BJ (cell line): ENCODE measurements around the gene C6. TPM values are rescaled to one million over a fixed set of nuclear protein-coding genes. Genes with fewer than 3 reads are reported as not detected.

Experiments used
- CTCF ChIA-PET: fragments of 350-600 bp; formaldehyde crosslinking; extraction: SDS; loops from one replicate; lab custom pipeline; 2021; ENCODE audit warnings: antibody characterized with exemption, inconsistent platforms; lab: Yijun Ruan, JAX
- POLR2A ChIA-PET: fragments of 300-600 bp; sonication (Branson Sonifier 250); formaldehyde crosslinking; extraction: SDS; loops from one replicate; lab custom pipeline; 2021; ENCODE audit warnings: antibody characterized with exemption; lab: Charles Lee
- DNase-seq: peaks from one replicate; pipeline ENCODE4 v3.0.0-alpha.2; 2011; ENCODE audit warnings: low read depth
- H3K27me3 ChIP-seq: 2 replicates; pipeline ENCODE4 v1.6.0; 2011; ENCODE audit warnings: low read length; ENCODE audit not compliant: control insufficient read depth, insufficient read depth
- H3K36me3 ChIP-seq: 2 replicates; pipeline ENCODE4 v1.5.1; 2011; ENCODE audit warnings: low read length; ENCODE audit not compliant: control insufficient read depth, insufficient read depth
- H3K4me3 ChIP-seq: 2 replicates; pipeline ENCODE4 v1.5.1; 2011; ENCODE audit warnings: low read depth, mild to moderate bottlenecking, control low read depth, low read length
- CTCF ChIP-seq: IDR thresholded peaks from 2 replicates; pipeline ENCODE4 v1.5.1; 2011; ENCODE audit warnings: low read depth, mild to moderate bottlenecking, control low read depth, inconsistent platforms, low read length, moderate library complexity; ENCODE audit not compliant: insufficient read depth
- polyA plus RNA-seq: library from polyadenylated mRNA; depleted of rRNA; stranded (reverse); fragments of >200 nt; gene quantifications from 2 replicates; pipeline ENCODE4 v1.2.3, GENCODE V29; 2011

The C6 gene
- polyA plus RNA-seq, 1 experiment: not detected

GRCh38 chr5:41143131-41143901 lies 70.0 kb downstream of the C6 start:
- CTCF ChIA-PET: interaction anchor here (0.6 kb wide), 1 partner anchor 75 kb away, joined by 3 read pairs; no protein-coding TSS in a partner anchor

GRCh38 chr5:41127967-41128690 lies 85.2 kb downstream of the C6 start:
- H3K27me3 ChIP-seq: no peaks in the 10 kb centered on the region
- no peaks in the 10 kb centered on the region for H3K36me3 ChIP-seq
- POLR2A ChIA-PET: no interaction called here
- no peak overlapping the region for H3K4me3 ChIP-seq
- no peak for TF ChIP-seq CTCF
- CTCF ChIA-PET: interaction anchor here (0.8 kb wide), 1 partner anchor 9 kb away, joined by 3 read pairs; no protein-coding TSS in a partner anchor
- DNase-seq: no peak

More at GRCh38 chr5:41143131-41143901, 70.0 kb downstream of the C6 start:
- POLR2A ChIA-PET: no interaction called here
- Histone ChIP-seq H3K27me3 (no peaks in the 10 kb centered on the region), H3K4me3 (no peak overlapping the region), H3K36me3 (no peaks in the 10 kb centered on the region)
- DNase-seq: no peak
- TF ChIP-seq CTCF: no peak

GRCh38 chr5:41122459-41122858 lies 90.9 kb downstream of the C6 start:
- Histone ChIP-seq H3K27me3 (no peaks in the 10 kb centered on the region), H3K36me3 (no peaks in the 10 kb centered on the region), H3K4me3 (no peak overlapping the region)
- CTCF ChIA-PET: interaction anchor here (0.7 to 1.2 kb wide), 2 partner anchors 11 to 24 kb away, joined by 3 to 4 read pairs; no protein-coding TSS in a partner anchor
- no peak for DNase-seq
- TF ChIP-seq CTCF: no peak
- POLR2A ChIA-PET: no interaction called here

GRCh38 chr5:41120600-41120999 lies 92.7 kb downstream of the C6 start:
- DNase-seq: no peak
- H3K36me3 ChIP-seq: no peaks in the 10 kb centered on the region
- CTCF ChIA-PET: no interaction called here
- H3K27me3 ChIP-seq: no peaks in the 10 kb centered on the region
- TF ChIP-seq CTCF: no peak
- no peak overlapping the region for H3K4me3 ChIP-seq
- POLR2A ChIA-PET: no interaction called here

- DNase-seq: no peak
- Histone ChIP-seq H3K36me3 (no peaks in the 10 kb centered on the region), H3K27me3 (no peaks in the 10 kb centered on the region), H3K4me3 (no peak overlapping the region)
- POLR2A ChIA-PET: no interaction called here
- no peak for TF ChIP-seq CTCF
- CTCF ChIA-PET: no interaction called here
Observed at GRCh38 chr5:41118177-41118576, 95.2 kb downstream of the C6 start.
